ENCODE results near the gene MMP12.

DNA sequence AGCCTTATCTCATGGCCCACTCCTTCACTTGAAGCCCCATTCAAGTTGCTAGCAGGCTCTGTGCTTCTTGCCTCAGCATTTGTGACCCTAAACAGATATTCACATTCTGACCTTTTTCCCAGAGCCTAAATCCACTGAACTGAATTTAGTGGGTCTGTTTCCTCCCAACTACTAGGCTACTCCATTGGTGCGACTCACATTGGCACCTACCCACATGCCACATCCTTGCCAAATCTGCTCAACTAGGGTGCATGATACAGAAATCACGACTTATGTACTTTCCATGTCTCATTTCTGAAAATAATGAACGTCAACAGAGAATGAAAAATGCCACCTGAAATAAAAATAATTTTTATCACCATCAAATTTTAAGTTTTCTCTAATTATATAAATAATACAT lies 8.4 kb upstream of the MMP12 start:
- TF ChIP-seq, protein P1, sequence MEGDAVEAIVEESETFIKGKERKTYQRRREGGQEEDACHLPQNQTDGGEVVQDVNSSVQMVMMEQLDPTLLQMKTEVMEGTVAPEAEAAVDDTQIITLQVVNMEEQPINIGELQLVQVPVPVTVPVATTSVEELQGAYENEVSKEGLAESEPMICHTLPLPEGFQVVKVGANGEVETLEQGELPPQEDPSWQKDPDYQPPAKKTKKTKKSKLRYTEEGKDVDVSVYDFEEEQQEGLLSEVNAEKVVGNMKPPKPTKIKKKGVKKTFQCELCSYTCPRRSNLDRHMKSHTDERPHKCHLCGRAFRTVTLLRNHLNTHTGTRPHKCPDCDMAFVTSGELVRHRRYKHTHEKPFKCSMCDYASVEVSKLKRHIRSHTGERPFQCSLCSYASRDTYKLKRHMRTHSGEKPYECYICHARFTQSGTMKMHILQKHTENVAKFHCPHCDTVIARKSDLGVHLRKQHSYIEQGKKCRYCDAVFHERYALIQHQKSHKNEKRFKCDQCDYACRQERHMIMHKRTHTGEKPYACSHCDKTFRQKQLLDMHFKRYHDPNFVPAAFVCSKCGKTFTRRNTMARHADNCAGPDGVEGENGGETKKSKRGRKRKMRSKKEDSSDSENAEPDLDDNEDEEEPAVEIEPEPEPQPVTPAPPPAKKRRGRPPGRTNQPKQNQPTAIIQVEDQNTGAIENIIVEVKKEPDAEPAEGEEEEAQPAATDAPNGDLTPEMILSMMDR (IDR thresholded peaks at IDR 0.05; ENCODE audit: borderline replicate concordance, extremely low read depth, low read length, poor library complexity, severe bottlenecking), result no peak
- no peak for TF ChIP-seq EZH2 (IDR thresholded peaks at IDR 0.05; ENCODE audit: borderline replicate concordance, low read depth, low read length, severe bottlenecking)
